H1 (cell line): ENCODE results near the gene ADAMTS9.

ENCODE experiments used
- BACH1 ChIP-seq: IDR thresholded peaks from 2 replicates; pipeline ENCODE4 v1.6.1; 2012; ENCODE audit warnings: low read length, improper control_type of control experiment
- CBX8 ChIP-seq: fragments of 300-800, 300-1000 bp; sonication (generic); IDR thresholded peaks from 2 replicates; pipeline ENCODE4 v1.7.1; 2016; ENCODE audit warnings: low read depth, low read length, borderline replicate concordance
- CEBPB ChIP-seq: IDR thresholded peaks from 2 replicates; pipeline ENCODE4 v1.6.1; 2012; ENCODE audit warnings: low read depth, low read length
- CTCF ChIP-seq, 3 experiments: IDR thresholded peaks; 1 replicate in 2 of 3; 2 replicates in 1 of 3; pipeline versions ENCODE4 v1.5.1 to v1.6.1; 2011; ENCODE audit warnings: low read length in 3 of 3, mild to moderate bottlenecking in 3 of 3, inconsistent platforms in 2 of 3, low read depth in 1 of 3, moderate library complexity in 1 of 3; ENCODE audit not compliant: insufficient read depth in 1 of 3; ENCODE audit errors: control extremely low read depth in 1 of 3
- E2F6 ChIP-seq: IDR thresholded peaks from 2 replicates; pipeline ENCODE4 v1.6.1; 2012; ENCODE audit warnings: inconsistent platforms
- EZH2 ChIP-seq: fragments of 200-600 bp; sonication (generic); IDR thresholded peaks from 2 replicates; pipeline ENCODE4 v1.7.1; 2012; ENCODE audit warnings: low read depth, mild to moderate bottlenecking, moderate library complexity, low read length, inconsistent platforms; ENCODE audit not compliant: severe bottlenecking
- JUND ChIP-seq: IDR thresholded peaks from 2 replicates; pipeline ENCODE4 v1.6.1; 2011; ENCODE audit warnings: mild to moderate bottlenecking, improper control_type of control experiment, low read length
- POLR2A ChIP-seq, 2 experiments: IDR thresholded peaks; 1 replicate in 1 of 2; 2 replicates in 1 of 2; pipeline ENCODE4 v1.6.1; 2011; ENCODE audit warnings: low read depth in 2 of 2, low read length in 2 of 2, mild to moderate bottlenecking in 2 of 2; ENCODE audit errors: control extremely low read depth in 1 of 2
- RFX5 ChIP-seq: IDR thresholded peaks from 2 replicates; pipeline ENCODE4 v1.6.1; 2011; ENCODE audit warnings: low read depth, low read length, improper control_type of control experiment, borderline replicate concordance
- SP2 ChIP-seq: IDR thresholded peaks from 2 replicates; pipeline ENCODE4 v1.6.1; 2012; ENCODE audit warnings: mild to moderate bottlenecking, low read length, inconsistent platforms
- TBP ChIP-seq: IDR thresholded peaks from 2 replicates; pipeline ENCODE4 v1.6.1; 2011; ENCODE audit warnings: low read depth, low read length, improper control_type of control experiment
- TEAD4 ChIP-seq: IDR thresholded peaks from 2 replicates; pipeline ENCODE4 v1.6.1; 2012; ENCODE audit warnings: low read depth, low read length, inconsistent platforms, mixed read lengths
- ZNF274 ChIP-seq: IDR thresholded peaks from 2 replicates; pipeline ENCODE4 v1.7.0; 2012; ENCODE audit warnings: low read length, borderline replicate concordance; ENCODE audit errors: extremely low read depth

GRCh38 chr3:64556046-64556445 lies 131.8 kb downstream of the ADAMTS9 start:
- TF ChIP-seq CTCF (IDR thresholded peaks at IDR 0.05; ENCODE audit: control extremely low read depth in 1 of 3, insufficient read depth in 1 of 3, low read depth in 1 of 3, low read length in 3 of 3), result no peak
- TF ChIP-seq E2F6, result no peak
- TF ChIP-seq EZH2, result no peak
- TF ChIP-seq RFX5, result no peak
- no peak for TF ChIP-seq JUND
- TF ChIP-seq ZNF274, result no peak
- TF ChIP-seq TBP, result no peak
- TF ChIP-seq CEBPB, result no peak
- no peak for TF ChIP-seq CBX8
- TF ChIP-seq TEAD4, result no peak
- TF ChIP-seq POLR2A (IDR thresholded peaks at IDR 0.05; ENCODE audit: control extremely low read depth in 1 of 2, low read depth in 2 of 2, low read length in 2 of 2), result no peak
- TF ChIP-seq SP2, result no peak
- no peak for TF ChIP-seq BACH1
